Activated CD4-positive, alpha-beta T cell treated with anti-CD3 and anti-CD28 coated beads, Interleukin-2, amount 10 ng/mL, durations not matched to agents 7 days and 5 days (primary cell): ENCODE results near the gene ANKRD1. TPM values are rescaled to one million over a fixed set of nuclear protein-coding genes. Genes with fewer than 3 reads are reported as not detected.

Source experiments
- CTCF ChIA-PET: fragments of 350-600 bp; sonication (Branson Sonifier 250); formaldehyde crosslinking; loops from one replicate; lab custom pipeline; 2021; ENCODE audit warnings: antibody characterized with exemption; lab: Charles Lee
- POLR2A ChIA-PET: fragments of 350-600 bp; sonication (Branson Sonifier 250); formaldehyde crosslinking; loops from one replicate; lab custom pipeline; 2021; ENCODE audit warnings: antibody characterized with exemption; lab: Charles Lee
- DNase-seq: peaks from one replicate; pipeline ENCODE4 v3.0.0-alpha.2; 2020
- H3K27ac Mint-ChIP-seq: one replicate; pipeline ENCODE4 v1.8.0; 2021; ENCODE audit warnings: mild to moderate bottlenecking, moderate library complexity, mixed read lengths
- H3K27me3 Mint-ChIP-seq: one replicate; pipeline ENCODE4 v1.8.0; 2021; ENCODE audit warnings: mixed read lengths
- H3K36me3 Mint-ChIP-seq: one replicate; pipeline ENCODE4 v1.8.0; 2021; ENCODE audit warnings: low read depth, mixed read lengths
- H3K4me1 Mint-ChIP-seq: one replicate; pipeline ENCODE4 v1.8.0; 2021; ENCODE audit warnings: mixed read lengths
- H3K4me3 Mint-ChIP-seq: one replicate; pipeline ENCODE4 v1.8.0; 2021; ENCODE audit warnings: mild to moderate bottlenecking, moderate library complexity, mixed read lengths
- H3K9me3 Mint-ChIP-seq: one replicate; pipeline ENCODE4 v1.8.0; 2021; ENCODE audit warnings: mixed read lengths
- total RNA-seq, 2 experiments: library from RNA; stranded (reverse); gene quantifications; one replicate each; pipeline ENCODE4 v1.2.3, GENCODE V29; 2021

ANKRD1 gene
- total RNA-seq, 2 experiments from 2014 or later = not detected

DNA sequence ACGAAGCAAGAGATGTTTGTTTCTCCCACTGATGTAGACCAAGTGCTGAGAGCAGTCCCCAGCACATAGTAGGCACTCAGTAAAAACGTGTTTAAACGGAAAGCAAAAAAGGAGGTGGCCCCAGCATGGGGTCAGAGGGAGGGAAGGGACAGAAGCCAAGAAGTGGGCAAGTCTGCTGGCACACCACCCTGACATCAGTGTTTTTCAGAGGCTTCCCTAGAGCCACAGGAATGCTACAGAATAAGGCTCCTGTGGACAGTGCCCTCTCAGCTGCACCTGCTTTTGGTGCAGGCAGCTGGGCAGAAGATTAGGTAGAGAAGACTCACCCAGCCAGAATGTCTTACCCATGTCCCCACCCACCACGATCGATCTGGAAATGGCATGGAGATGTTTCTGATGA lies 8.3 kb upstream of the ANKRD1 start:
- Mint-ChIP-seq H3K4me1 (no peaks in the 10 kb centered on the region), H3K9me3 (no peaks in the 10 kb centered on the region), H3K4me3 (no peak overlapping the region), H3K36me3 (no peaks in the 10 kb centered on the region), H3K27me3 (peaks cover 28% of the 10 kb centered on the region), H3K27ac (no peak overlapping the region)
- ChIA-PET POLR2A (no interaction called here), CTCF (interaction anchor here (0.7 kb wide), 1 partner anchor 18 kb away, joined by 3 read pairs; no protein-coding TSS in a partner anchor)
- no peak for DNase-seq

DNA sequence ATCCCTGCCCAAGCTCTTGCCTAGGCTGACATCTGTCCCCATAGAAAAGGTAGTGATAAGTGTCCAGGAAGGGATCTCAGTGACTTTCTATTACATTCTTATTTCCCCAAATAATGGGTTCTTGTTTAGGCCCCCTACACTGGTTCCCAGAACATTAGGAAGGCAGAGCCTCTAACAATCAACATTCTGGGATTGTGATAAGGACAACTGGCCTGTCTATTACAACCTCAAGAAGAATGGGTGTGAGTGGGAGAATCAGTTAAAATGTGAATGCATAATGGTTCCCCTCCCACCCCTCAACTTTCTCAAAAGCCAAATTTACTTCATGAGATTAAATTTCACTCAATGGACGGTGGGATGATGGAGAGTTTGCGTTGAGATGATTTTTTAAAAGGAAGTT lies 6.4 kb upstream of the ANKRD1 start:
- no peak for DNase-seq
- ChIA-PET POLR2A (no interaction called here), CTCF (no interaction called here)
- no peaks in the 10 kb centered on the region for H3K4me1 Mint-ChIP-seq
- no peaks in the 10 kb centered on the region for H3K9me3 Mint-ChIP-seq
- H3K27me3 Mint-ChIP-seq = peaks cover 36% of the 10 kb centered on the region
- no peaks in the 10 kb centered on the region for H3K36me3 Mint-ChIP-seq
- no peak overlapping the region for H3K4me3 Mint-ChIP-seq
- H3K27ac Mint-ChIP-seq = no peak overlapping the region

DNA sequence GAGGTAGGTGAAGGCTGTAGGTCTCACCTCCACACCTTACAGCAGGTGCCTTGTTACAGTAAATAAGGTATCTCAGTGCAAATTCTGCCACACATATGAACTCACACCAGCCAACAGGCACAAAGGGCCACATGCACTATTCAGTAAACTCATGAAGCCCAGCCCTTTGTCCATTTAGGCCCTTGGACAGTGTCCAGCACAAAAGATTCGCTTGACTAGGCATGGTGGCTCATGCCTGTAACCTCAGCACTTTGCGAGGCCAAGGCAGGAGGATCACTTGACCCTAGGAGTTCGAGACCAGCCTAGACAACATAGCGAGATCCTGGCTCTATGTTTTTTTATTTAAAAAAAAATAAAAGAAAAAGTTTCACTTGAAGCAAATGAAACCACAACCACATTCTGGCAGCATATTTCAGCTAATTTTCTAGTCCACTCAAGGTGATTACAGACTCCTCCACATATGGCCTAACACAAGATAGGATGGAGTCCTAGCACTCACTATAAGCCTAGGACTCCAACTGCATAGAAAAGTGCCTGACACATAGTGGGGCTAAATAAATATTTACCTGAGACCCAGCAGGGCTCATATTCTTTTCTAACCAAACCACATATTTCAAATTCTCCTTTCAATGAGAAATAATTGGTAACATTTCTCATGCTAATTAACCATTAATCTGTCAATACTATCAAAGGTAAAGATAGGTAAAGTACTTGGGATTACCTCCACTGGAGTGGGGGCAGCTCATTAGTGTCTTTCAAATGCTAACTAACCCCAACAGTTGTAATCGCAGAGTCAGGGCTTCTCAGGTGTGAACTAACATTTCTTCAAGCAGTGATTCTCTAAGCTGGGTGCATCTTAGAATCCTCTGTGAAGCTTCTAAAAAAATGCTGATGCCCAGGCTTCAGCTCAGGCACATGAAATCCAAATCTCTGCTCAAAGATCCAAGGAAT lies 4.5 kb upstream of the ANKRD1 start:
- ChIA-PET POLR2A (no interaction called here), CTCF (interaction anchor here (0.9 to 1.6 kb wide), 2 partner anchors 14 to 22 kb away, joined by 3 read pairs; no protein-coding TSS in a partner anchor)
- Mint-ChIP-seq H3K4me3 (no peak overlapping the region), H3K27ac (no peak overlapping the region), H3K9me3 (no peaks in the 10 kb centered on the region), H3K4me1 (no peaks in the 10 kb centered on the region), H3K27me3 (peaks cover 42% of the 10 kb centered on the region), H3K36me3 (no peaks in the 10 kb centered on the region)
- DNase-seq = no peak

DNA sequence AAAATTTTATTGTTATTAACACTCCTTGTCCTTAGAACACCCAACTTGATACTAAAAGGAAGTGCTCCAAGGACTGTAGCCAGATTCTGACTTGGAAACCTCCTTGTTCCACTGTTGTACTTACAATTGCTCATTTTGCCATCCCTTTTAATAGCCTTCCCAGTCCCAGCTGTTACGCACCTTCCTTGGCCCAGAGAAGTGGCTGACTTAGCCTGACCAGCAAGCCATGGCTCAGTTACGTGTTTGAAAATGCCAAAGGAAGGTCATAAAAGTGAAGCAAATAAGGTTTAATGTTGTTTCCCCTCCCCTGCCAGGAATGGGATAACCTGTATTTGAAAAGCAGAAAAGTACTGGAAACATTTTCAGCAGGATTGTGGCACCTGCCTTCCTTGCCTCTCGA lies 3.7 kb upstream of the ANKRD1 start:
- Mint-ChIP-seq H3K4me1 (no peaks in the 10 kb centered on the region), H3K27me3 (peaks cover 37% of the 10 kb centered on the region), H3K4me3 (no peak overlapping the region), H3K36me3 (no peaks in the 10 kb centered on the region), H3K27ac (no peak overlapping the region), H3K9me3 (no peaks in the 10 kb centered on the region)
- POLR2A ChIA-PET = no interaction called here
- CTCF ChIA-PET = interaction anchor here (1.2 to 1.6 kb wide), 2 partner anchors 23 to 326 kb away, joined by 3 read pairs; no protein-coding TSS in a partner anchor
- DNase-seq = no peak

DNA sequence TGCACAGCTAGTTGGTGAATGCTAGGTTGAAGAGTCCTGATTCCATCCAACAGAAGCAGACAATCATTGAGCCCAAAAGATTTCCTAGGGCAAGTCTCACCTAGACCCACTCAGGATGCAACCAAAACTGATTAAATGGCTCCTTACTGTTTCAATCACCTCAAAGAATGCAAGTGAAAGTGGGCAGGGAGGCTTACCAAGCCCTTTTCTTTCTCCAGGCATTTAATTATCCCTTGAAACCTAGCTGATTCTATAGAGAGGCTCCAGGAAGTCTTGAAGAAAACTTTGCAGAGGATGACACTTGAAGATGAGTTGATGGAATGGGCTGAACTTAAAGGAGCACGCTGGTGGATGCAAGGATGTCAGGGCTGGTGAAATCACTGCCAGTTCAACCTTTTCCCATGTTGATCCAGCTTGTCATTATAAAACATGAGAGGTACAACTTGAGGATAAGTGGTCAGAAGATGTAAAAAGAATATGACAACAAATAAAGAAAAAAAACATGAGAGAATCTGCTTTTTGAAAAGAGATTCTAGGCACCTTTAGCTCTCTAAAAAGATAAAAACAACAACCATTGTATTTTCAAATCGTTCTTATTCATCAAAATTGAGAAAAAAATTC lies 2.3 kb upstream of the ANKRD1 start:
- ChIA-PET CTCF (interaction anchor here (1.2 to 4.1 kb wide), 2 partner anchors 12 to 328 kb away, joined by 3 to 20 read pairs; no protein-coding TSS in a partner anchor), POLR2A (no interaction called here)
- no peaks in the 10 kb centered on the region for H3K36me3 Mint-ChIP-seq
- H3K27ac Mint-ChIP-seq = no peak overlapping the region
- no peaks in the 10 kb centered on the region for H3K9me3 Mint-ChIP-seq
- no peaks in the 10 kb centered on the region for H3K4me1 Mint-ChIP-seq
- DNase-seq = no peak
- H3K27me3 Mint-ChIP-seq = peaks cover 34% of the 10 kb centered on the region
- no peak overlapping the region for H3K4me3 Mint-ChIP-seq

DNA sequence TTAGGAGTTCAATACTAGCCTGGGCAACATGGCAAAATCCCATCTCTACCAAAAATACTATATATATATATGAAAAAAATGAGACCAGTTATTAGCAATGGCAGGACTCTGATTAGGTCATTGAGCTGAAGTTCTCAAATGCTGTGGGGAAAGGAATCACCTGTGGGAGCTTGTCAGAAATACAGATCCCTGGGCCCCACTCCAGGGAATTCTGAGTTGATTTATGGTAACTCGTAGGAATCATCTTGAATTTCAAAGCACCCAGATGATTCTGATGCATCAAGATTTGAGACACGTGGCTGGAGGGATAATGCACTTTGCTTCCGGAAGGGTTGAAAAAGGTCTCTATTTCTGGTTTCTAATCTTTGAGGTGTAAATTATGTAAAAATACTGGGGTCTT lies 1.0 kb upstream of the ANKRD1 start:
- Mint-ChIP-seq H3K27ac (no peak overlapping the region), H3K27me3 (peaks cover 29% of the 10 kb centered on the region), H3K9me3 (no peaks in the 10 kb centered on the region), H3K4me1 (no peaks in the 10 kb centered on the region), H3K4me3 (no peak overlapping the region), H3K36me3 (no peaks in the 10 kb centered on the region)
- DNase-seq = no peak
- ChIA-PET POLR2A (no interaction called here), CTCF (interaction anchor here (1.2 to 4.1 kb wide), 2 partner anchors 10 to 39 kb away, joined by 4 to 20 read pairs; no protein-coding TSS in a partner anchor)

DNA sequence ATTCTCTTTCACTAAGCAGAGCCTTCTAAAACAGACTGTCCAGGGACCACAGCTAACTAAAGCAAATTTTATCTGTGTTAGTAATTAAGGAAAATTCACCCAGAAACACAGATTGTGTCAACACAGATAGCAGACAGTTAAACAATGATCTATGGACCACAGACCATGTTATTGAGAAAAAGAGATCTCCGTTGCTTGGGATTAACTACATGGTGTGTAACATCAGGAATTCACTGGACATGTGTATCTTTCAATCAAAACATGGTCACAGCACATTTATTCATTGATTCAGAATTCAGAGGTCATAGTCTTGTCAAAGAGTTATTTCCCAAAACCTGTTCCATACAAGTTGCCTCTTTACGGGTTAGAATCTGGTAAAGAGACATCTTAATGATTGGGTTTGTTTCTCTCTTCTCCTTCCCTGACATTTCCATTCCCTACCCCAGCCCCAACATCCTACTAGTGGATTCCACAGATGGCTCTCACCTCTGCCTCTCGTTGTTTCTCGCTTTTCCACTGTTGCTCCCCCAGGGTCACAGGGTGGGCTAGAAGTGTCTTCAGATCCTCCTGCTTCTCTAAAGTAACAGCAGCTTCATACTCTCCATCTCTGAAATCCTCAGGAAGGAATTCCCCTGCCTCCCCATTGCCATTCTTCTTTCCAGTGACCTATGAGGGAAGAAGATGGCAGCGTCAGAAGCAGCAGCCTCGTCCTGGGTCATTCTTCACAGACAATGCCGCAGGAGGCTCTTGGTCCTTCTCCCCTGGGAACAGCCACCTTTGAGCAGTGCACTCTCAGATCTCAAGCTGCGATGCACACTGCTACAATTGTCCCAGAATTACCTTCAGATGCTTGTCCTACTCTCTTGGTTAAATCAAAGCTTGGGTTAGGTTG lies 958 bp downstream of the ANKRD1 start:
- no peaks in the 10 kb centered on the region for H3K4me1 Mint-ChIP-seq
- ChIA-PET POLR2A (no interaction called here), CTCF (interaction anchor here (4.1 kb wide), 1 partner anchor 8 kb away, joined by 20 read pairs; no protein-coding TSS in a partner anchor)
- peaks cover 29% of the 10 kb centered on the region for H3K27me3 Mint-ChIP-seq
- no peaks in the 10 kb centered on the region for H3K36me3 Mint-ChIP-seq
- no peaks in the 10 kb centered on the region for H3K9me3 Mint-ChIP-seq
- H3K4me3 Mint-ChIP-seq = no peak overlapping the region
- no peak overlapping the region for H3K27ac Mint-ChIP-seq
- no peak for DNase-seq

DNA sequence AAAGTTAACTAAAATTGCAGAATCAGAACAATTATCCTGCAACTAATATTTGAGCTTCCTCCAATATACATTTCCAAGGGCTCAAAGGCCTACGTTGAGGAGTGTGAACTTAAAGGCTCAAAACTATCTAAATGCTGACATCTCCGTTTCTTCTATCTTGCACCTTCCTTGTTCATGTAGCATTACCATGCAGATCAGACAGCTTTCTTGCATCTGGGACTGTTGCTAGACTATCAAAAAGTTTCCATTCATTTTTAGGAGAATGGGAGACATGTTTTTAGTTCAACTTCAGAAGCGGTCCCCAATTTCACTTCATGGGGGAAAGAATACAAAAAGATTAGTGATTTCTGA lies 2.9 kb downstream of the ANKRD1 start:
- no peak for DNase-seq
- H3K4me1 Mint-ChIP-seq = no peaks in the 10 kb centered on the region
- no peaks in the 10 kb centered on the region for H3K36me3 Mint-ChIP-seq
- H3K27me3 Mint-ChIP-seq = peaks cover 20% of the 10 kb centered on the region
- H3K4me3 Mint-ChIP-seq = no peak overlapping the region
- POLR2A ChIA-PET = no interaction called here
- no peaks in the 10 kb centered on the region for H3K9me3 Mint-ChIP-seq
- CTCF ChIA-PET = interaction anchor here (0.9 to 1.8 kb wide), 2 partner anchors 26 to 31 kb away, joined by 3 to 5 read pairs; no protein-coding TSS in a partner anchor
- no peak overlapping the region for H3K27ac Mint-ChIP-seq

DNA sequence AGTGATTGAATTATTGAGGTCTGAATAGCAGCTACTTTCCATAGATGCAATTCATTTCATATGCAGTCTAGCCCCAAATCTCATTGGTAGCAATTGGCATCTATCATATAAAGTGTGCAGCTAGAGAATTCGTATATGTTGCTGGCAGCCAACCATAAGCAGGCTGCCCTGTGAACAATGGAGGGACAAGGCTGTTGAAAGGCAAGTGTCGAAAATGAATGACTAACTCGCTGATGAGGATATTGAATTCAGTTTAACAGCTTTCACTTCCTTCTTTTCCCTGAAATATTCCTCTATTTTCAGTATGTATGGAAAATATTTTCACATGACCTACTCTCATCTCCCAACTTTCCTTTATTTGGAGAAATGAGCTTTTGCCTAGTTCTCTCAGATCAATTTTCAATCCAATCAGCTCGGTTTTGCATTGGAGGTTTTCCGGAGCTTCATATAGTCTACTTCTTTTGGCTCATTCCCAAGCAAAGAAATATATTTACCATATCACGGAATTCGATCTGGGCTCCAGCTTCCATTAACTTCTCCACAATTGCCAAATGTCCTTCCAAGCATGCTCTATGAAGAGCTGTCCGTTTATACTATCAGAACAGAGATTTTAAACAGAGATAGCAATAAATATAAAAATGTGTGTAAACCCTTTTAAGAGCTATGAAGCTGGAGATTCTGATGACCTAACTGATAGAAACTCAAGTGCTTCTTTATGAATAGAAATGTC lies 3.5 kb downstream of the ANKRD1 start:
- Mint-ChIP-seq H3K27ac (no peak overlapping the region), H3K36me3 (no peaks in the 10 kb centered on the region), H3K9me3 (no peaks in the 10 kb centered on the region), H3K27me3 (peaks cover 16% of the 10 kb centered on the region), H3K4me1 (no peaks in the 10 kb centered on the region), H3K4me3 (no peak overlapping the region)
- CTCF ChIA-PET = interaction anchor here (0.9 to 1.8 kb wide), 2 partner anchors 25 to 31 kb away, joined by 3 to 5 read pairs; no protein-coding TSS in a partner anchor
- POLR2A ChIA-PET = no interaction called here
- no peak for DNase-seq

DNA sequence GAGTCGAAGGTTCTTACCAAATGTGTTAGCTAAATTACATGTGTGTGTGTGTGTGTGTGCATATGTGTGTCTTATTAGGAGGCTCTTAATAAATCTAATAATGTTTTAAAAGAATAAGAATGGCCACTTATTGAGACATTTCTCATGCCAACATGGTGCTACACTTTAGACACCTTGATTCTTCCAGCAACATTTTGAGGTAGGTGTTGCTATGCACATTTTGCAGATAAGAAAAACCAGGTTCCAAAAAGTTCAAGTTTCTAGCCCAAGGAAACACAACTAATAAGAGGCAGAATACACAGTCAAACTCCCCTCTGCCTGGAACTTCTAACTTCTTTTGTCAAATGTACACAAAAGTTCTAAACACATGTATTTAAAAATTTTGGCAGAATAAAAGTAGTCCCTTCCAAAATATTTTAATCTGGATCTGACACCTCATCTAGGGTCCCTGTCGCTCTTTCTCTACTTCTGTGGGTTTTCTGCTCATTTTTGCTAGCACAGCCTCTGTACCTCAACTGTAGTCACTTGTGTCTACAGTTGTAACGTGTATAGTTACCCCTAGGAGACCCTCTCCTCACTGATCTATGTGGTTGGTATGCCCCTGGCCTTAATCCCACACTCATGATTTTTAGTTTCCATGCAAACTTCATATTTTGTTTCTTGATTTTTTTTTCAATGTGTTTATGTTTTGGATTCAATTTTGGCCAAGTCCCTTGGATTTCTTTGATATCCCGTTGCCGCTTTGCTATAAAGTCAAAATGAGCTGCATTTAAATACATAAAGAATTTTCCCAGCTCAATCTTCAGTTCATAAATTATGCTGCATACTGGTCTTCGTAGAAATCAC lies 4.3 kb downstream of the ANKRD1 start:
- ChIA-PET POLR2A (no interaction called here), CTCF (interaction anchor here (0.9 to 1.8 kb wide), 2 partner anchors 24 to 32 kb away, joined by 3 to 5 read pairs; no protein-coding TSS in a partner anchor)
- Mint-ChIP-seq H3K9me3 (no peaks in the 10 kb centered on the region), H3K27ac (no peak overlapping the region), H3K27me3 (peaks cover 11% of the 10 kb centered on the region), H3K4me3 (no peak overlapping the region), H3K4me1 (peaks cover 2% of the 10 kb centered on the region), H3K36me3 (no peaks in the 10 kb centered on the region)
- no peak for DNase-seq

DNA sequence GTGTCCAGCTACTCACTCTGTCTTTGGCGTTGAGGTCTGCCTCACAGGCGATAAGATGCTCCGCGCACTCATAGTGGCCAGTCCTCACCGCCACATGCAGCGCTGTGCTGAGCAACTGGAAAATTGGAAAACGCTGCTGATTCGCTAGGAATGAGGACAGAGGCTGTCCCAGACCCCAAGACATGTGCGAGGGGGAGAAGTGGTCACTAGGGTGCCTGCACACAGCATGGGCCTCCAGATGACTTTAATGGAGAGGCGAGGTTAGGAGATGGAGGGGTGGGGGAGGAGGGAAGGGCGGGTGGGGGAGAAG lies 5.2 kb downstream of the ANKRD1 start:
- H3K4me1 Mint-ChIP-seq = peaks cover 2% of the 10 kb centered on the region
- no peak overlapping the region for H3K27ac Mint-ChIP-seq
- no peak overlapping the region for H3K4me3 Mint-ChIP-seq
- H3K27me3 Mint-ChIP-seq = peaks cover 11% of the 10 kb centered on the region
- no peaks in the 10 kb centered on the region for H3K9me3 Mint-ChIP-seq
- ChIA-PET POLR2A (interaction anchor here (1.0 kb wide), 1 partner anchor 31 kb away, joined by 3 read pairs; no protein-coding TSS in a partner anchor), CTCF (no interaction called here)
- no peak for DNase-seq
- no peaks in the 10 kb centered on the region for H3K36me3 Mint-ChIP-seq
